Panc1 (cell line): ENCODE results near the gene CASP9. TPM values are rescaled to one million over a fixed set of nuclear protein-coding genes. Genes with fewer than 3 reads are reported as not detected.
"Not testable (repeated sequence)": the region's sequence is repeated elsewhere in the genome, so short reads cannot be mapped to it uniquely, and the experiment has no call there.

Experiments
- ATAC-seq: fragments of 200-7000 bp; cut with Tn5 transposase; 2 replicates; pipeline ENCODE4 v1.9.1; 2020; ENCODE audit warnings: mild to moderate bottlenecking, moderate library complexity
- BruUV-seq: library from RNA; stranded (reverse); fragments of 400-500 nt; replicated peaks from 2 replicates; lab custom pipeline; 2021; lab: Mats Ljungman, UMichigan
- CTCF ChIA-PET: fragments of 300-600 bp; sonication (Branson Sonifier 250); formaldehyde crosslinking; loops from one replicate; lab custom pipeline; 2022; ENCODE audit warnings: antibody characterized with exemption; lab: Charles Lee
- POLR2A ChIA-PET: fragments of 300-600 bp; sonication (Branson Sonifier 250); formaldehyde crosslinking; loops from one replicate; lab custom pipeline; 2022; ENCODE audit warnings: antibody characterized with exemption; lab: Charles Lee
- DNase-seq: peaks from one replicate; pipeline ENCODE4 v3.0.0-alpha.2; 2010; ENCODE audit warnings: low read depth, low spot score
- H3K27ac ChIP-seq: 2 replicates; pipeline ENCODE4 v1.5.1; 2011; ENCODE audit warnings: mild to moderate bottlenecking, low read length, inconsistent platforms
- H3K27me3 ChIP-seq: fragments of 200-500 bp; sonication (Bioruptor generic); 2 replicates; pipeline ENCODE4 v1.6.0; 2014; ENCODE audit warnings: low read length, inconsistent platforms; ENCODE audit not compliant: control insufficient read depth, insufficient read depth
- H3K36me3 ChIP-seq: fragments of 200-500 bp; sonication (Bioruptor generic); 2 replicates; pipeline ENCODE4 v1.5.1; 2014; ENCODE audit warnings: inconsistent platforms, mild to moderate bottlenecking, low read length, moderate library complexity; ENCODE audit not compliant: control insufficient read depth, insufficient read depth
- H3K4me1 ChIP-seq: 2 replicates; pipeline ENCODE4 v1.5.1; 2011; ENCODE audit warnings: inconsistent platforms, mild to moderate bottlenecking, low read length, moderate library complexity; ENCODE audit not compliant: control insufficient read depth, insufficient read depth
- H3K4me3 ChIP-seq, 2 experiments: 2 replicates each; pipeline ENCODE4 v1.5.1; 2011 to 2012; ENCODE audit warnings: low read depth in 2 of 2, low read length in 2 of 2, mild to moderate bottlenecking in 2 of 2, inconsistent platforms in 1 of 2, moderate library complexity in 1 of 2
- H3K9me3 ChIP-seq: fragments of 200-500 bp; sonication (Bioruptor generic); 2 replicates; pipeline ENCODE4 v1.5.1; 2014; ENCODE audit warnings: low read depth, mild to moderate bottlenecking, inconsistent platforms, low read length, moderate library complexity; ENCODE audit not compliant: control insufficient read depth, insufficient read depth
- CTCF ChIP-seq: fragments of 450-650 bp; IDR thresholded peaks from 2 replicates; pipeline ENCODE4 v1.5.1; 2017; ENCODE audit warnings: mild to moderate bottlenecking
- POLR2AphosphoS5 ChIP-seq: IDR thresholded peaks from 2 replicates; pipeline ENCODE4 v1.6.1; 2012; ENCODE audit warnings: mild to moderate bottlenecking, low read depth, low read length, moderate library complexity
- REST ChIP-seq, 2 experiments: IDR thresholded peaks; 2 replicates each; pipeline ENCODE4 v1.6.1; 2011 to 2012; ENCODE audit warnings: low read depth in 2 of 2, control low read depth in 1 of 2, low read length in 1 of 2, mild to moderate bottlenecking in 1 of 2, moderate library complexity in 1 of 2; ENCODE audit not compliant: insufficient read depth in 1 of 2
- SIN3A ChIP-seq: IDR thresholded peaks from 2 replicates; pipeline ENCODE4 v1.6.1; 2012; ENCODE audit warnings: low read depth, mild to moderate bottlenecking, low read length, moderate library complexity, borderline replicate concordance; ENCODE audit not compliant: insufficient read depth
- TCF7L2 ChIP-seq: IDR thresholded peaks from 2 replicates; pipeline ENCODE4 v1.6.1; 2011; ENCODE audit warnings: mild to moderate bottlenecking, low read depth, low read length, inconsistent platforms
- in situ Hi-C: cut with HindIII; loops from 2 replicates; pipeline ENCODE4 v1.10.0; 2016; ENCODE audit warnings: low sequenced_read_pairs, low pct_unique_long_range_greater_than_20kb
- intact Hi-C: fragments of 100-400 bp; cut with micrococcal nuclease; formaldehyde crosslinking; loops from one replicate; pipeline ENCODE4 v1.10.0; 2022; ENCODE audit not compliant: unreplicated experiment
- total RNA-seq: library from RNA; stranded (reverse); gene quantifications from one replicate; pipeline ENCODE4 v1.2.1, GENCODE V29; 2021; ENCODE audit not compliant: unreplicated experiment

CASP9 gene
- total RNA-seq, 1 experiment from 2014 or later: 7.5 TPM

- in situ Hi-C loops (no loop called here), intact Hi-C loops (no loop called here)
- H3K36me3 ChIP-seq: no peaks in the 10 kb centered on the region
- H3K9me3 ChIP-seq: no peaks in the 10 kb centered on the region
- H3K27ac ChIP-seq: no peak overlapping the region
- no peaks in the 10 kb centered on the region for H3K4me1 ChIP-seq
- H3K27me3 ChIP-seq: no peaks in the 10 kb centered on the region
- ChIA-PET CTCF (no interaction called here), POLR2A (interaction anchor here (0.5 kb wide), 1 partner anchor 165 kb away, joined by 3 read pairs; no protein-coding TSS in a partner anchor)
- DNase-seq (no peak), ATAC-seq (no peak)
- no peak overlapping the region for H3K4me3 ChIP-seq
- BruUV-seq: no TSS peak
- TF ChIP-seq REST (IDR thresholded peaks at IDR 0.05; ENCODE audit: insufficient read depth in 1 of 2, low read depth in 2 of 2, low read length in 1 of 2) (no peak), CTCF (no peak), SIN3A (no peak), TCF7L2 (no peak), POLR2AphosphoS5 (no peak)
These were observed 8.9 kb downstream of the CASP9 start for GRCh38 chr1:15515022-15515663.

- H3K4me1 ChIP-seq, ATAC-seq, CTCF ChIA-PET, H3K4me3 ChIP-seq, H3K36me3 ChIP-seq, H3K9me3 ChIP-seq, POLR2A ChIA-PET, H3K27ac ChIP-seq, DNase-seq, H3K27me3 ChIP-seq, in situ Hi-C loops, intact Hi-C loops, BruUV-seq: not testable (repeated sequence)
These were observed 9.5 kb downstream of the CASP9 start for GRCh38 chr1:15514557-15514956.

GRCh38 chr1:15513919-15514318, 10.1 kb downstream of the CASP9 start:
- Histone ChIP-seq H3K36me3 (no peaks in the 10 kb centered on the region), H3K4me3 (no peak overlapping the region), H3K27me3 (no peaks in the 10 kb centered on the region), H3K27ac (no peak overlapping the region), H3K9me3 (no peaks in the 10 kb centered on the region), H3K4me1 (no peaks in the 10 kb centered on the region)
- TF ChIP-seq CTCF: no peak
- no peak for TF ChIP-seq POLR2AphosphoS5
- no peak for TF ChIP-seq TCF7L2
- no peak for TF ChIP-seq SIN3A
- TF ChIP-seq REST (IDR thresholded peaks at IDR 0.05; ENCODE audit: insufficient read depth in 1 of 2, low read depth in 2 of 2, low read length in 1 of 2): no peak
- intact Hi-C loops (no loop called here), in situ Hi-C loops (no loop called here)
- DNase-seq (no peak), ATAC-seq (0 out of 2 replicates have a peak, but pooled peaks have one; percentile 35)
- ChIA-PET POLR2A (no interaction called here), CTCF (no interaction called here)
- BruUV-seq: no TSS peak
